HepG2 (cell line): ENCODE measurements around the gene CHST14. TPM values are rescaled to one million over a fixed set of nuclear protein-coding genes. Genes with fewer than 3 reads are reported as not detected.
A peak's percentile ranks its signal among the peaks of the same experiment; 100 is the strongest.

ENCODE experiments used
- ATF7 ChIP-seq, 2 experiments: fragments of 450-650 bp in 1 of 2; sonication (generic) in 1 of 2; formaldehyde crosslinking in 1 of 2; IDR thresholded peaks; 2 replicates each; pipeline versions ENCODE4 v1.4.0 to v1.6.1; 2016 to 2020; ENCODE audit warnings: antibody characterized with exemption in 1 of 2, mild to moderate bottlenecking in 1 of 2, missing genetic modification reagents in 1 of 2
- ATRX ChIP-seq: sonication (generic); formaldehyde crosslinking; IDR thresholded peaks from 2 replicates; pipeline ENCODE4 v1.4.0; 2020; ENCODE audit warnings: missing genetic modification reagents, borderline replicate concordance
- CENPT ChIP-seq: sonication (generic); formaldehyde crosslinking; IDR thresholded peaks from 2 replicates; pipeline ENCODE4 v1.8.0; 2022; ENCODE audit warnings: low read depth, mild to moderate bottlenecking, moderate library complexity, missing genetic modification reagents
- REST ChIP-seq, 2 experiments: IDR thresholded peaks; 2 replicates each; pipeline ENCODE4 v1.6.1; 2011 to 2012; ENCODE audit warnings: low read length in 2 of 2, borderline replicate concordance in 1 of 2, low read depth in 1 of 2, mild to moderate bottlenecking in 1 of 2, moderate library complexity in 1 of 2
- SKIL ChIP-seq: sonication (generic); formaldehyde crosslinking; IDR thresholded peaks from 2 replicates; pipeline ENCODE4 v1.8.0; 2022; ENCODE audit warnings: missing genetic modification reagents, mild to moderate bottlenecking, moderate library complexity, borderline replicate concordance
- SMAD3 ChIP-seq: sonication (generic); formaldehyde crosslinking; IDR thresholded peaks from 2 replicates; pipeline ENCODE4 v1.4.0; 2020; ENCODE audit warnings: missing genetic modification reagents
- ZBTB40 ChIP-seq, 2 experiments: fragments of 450-650 bp in 1 of 2; sonication (generic) in 1 of 2; formaldehyde crosslinking in 1 of 2; IDR thresholded peaks; 2 replicates each; pipeline versions ENCODE4 v1.6.1 to v1.8.0; 2016 to 2022; ENCODE audit warnings: antibody characterized with exemption in 1 of 2, mild to moderate bottlenecking in 1 of 2, missing genetic modification reagents in 1 of 2
- ZFX ChIP-seq: sonication (generic); formaldehyde crosslinking; IDR thresholded peaks from 2 replicates; pipeline ENCODE4 v1.4.0; 2020; ENCODE audit warnings: mild to moderate bottlenecking, low read depth, missing genetic modification reagents, moderate library complexity
- ZNF335 ChIP-seq: sonication (generic); formaldehyde crosslinking; IDR thresholded peaks from 2 replicates; pipeline ENCODE4 v1.4.0; 2020; ENCODE audit warnings: missing genetic modification reagents
- ZNF580 ChIP-seq: IDR thresholded peaks from 2 replicates; pipeline ENCODE4 v1.6.1; 2016; ENCODE audit warnings: low read depth, borderline replicate concordance
- ZNF724P ChIP-seq: sonication (generic); formaldehyde crosslinking; IDR thresholded peaks from 2 replicates; pipeline ENCODE4 v1.8.0; 2022; ENCODE audit warnings: missing genetic modification reagents, borderline replicate concordance
- polyA plus RNA-seq, 8 experiments: library from polyadenylated mRNA; depleted of rRNA in 3 of 8; stranded (reverse) in 7 of 8; unstranded in 1 of 8; fragments of >200 nt; fragmentation: Illumina TruSeq in 4 of 8; extraction: Trizol in 4 of 8; gene quantifications; 2 replicates each; pipeline versions ENCODE4 v1.2.1 to v1.2.3, GENCODE V29; 2011 to 2016; ENCODE audit warnings: low read depth in 4 of 8, missing spikeins in 1 of 8, mixed read lengths in 1 of 8; ENCODE audit not compliant: insufficient read depth in 1 of 8
- total RNA-seq, 5 experiments: library from RNA; depleted of rRNA; stranded (reverse); fragments of >200 nt; fragmentation: Illumina TruSeq; extraction: Trizol; gene quantifications; 2 replicates each; pipeline ENCODE4 v1.2.3, GENCODE V29; 2016; ENCODE audit warnings: low read depth in 1 of 5

The CHST14 gene
- total and polyA plus RNA-seq, 2 of the 13 experiments (the other 11 are each of a cell fraction or from before 2014, with no cell fraction given) = 8.9 to 12.4 TPM

GRCh38 chr15:40441565-40442531, 28.9 kb upstream of the CHST14 start (continued):
- TF ChIP-seq ZBTB40 (IDR thresholded peaks at IDR 0.05) (no peak), ZBTB40 (CRISPR knock-in tag; IDR thresholded peaks at IDR 0.05) (no peak), ZNF724P (no peak), CENPT (no peak), SMAD3 (CRISPR knock-in tag) (no peak), ZFX (CRISPR knock-in tag) (peak; percentile 41; the same call in 1 of the 2 replicates), ATRX (CRISPR knock-in tag) (no peak), ZNF335 (CRISPR knock-in tag) (no peak), REST (IDR thresholded peaks at IDR 0.05; ENCODE audit: borderline replicate concordance in 1 of 2, low read depth in 1 of 2, low read length in 2 of 2) (no peak), SKIL (CRISPR knock-in tag) (no peak), ATF7 (IDR thresholded peaks at IDR 0.05) (no peak), ATF7 (CRISPR knock-in tag; IDR thresholded peaks at IDR 0.05) (no peak), ZNF580 (CRISPR knock-in tag) (no peak)
